Spleen (tissue), 11 donors: ENCODE measurements around the gene MT1X. TPM values are rescaled to one million over a fixed set of nuclear protein-coding genes. Genes with fewer than 3 reads are reported as not detected.
"Not testable (repeated sequence)": the region's sequence is repeated elsewhere in the genome, so short reads cannot be mapped to it uniquely, and the experiment has no call there.

ENCODE experiments used
- DNase-seq: peaks from one replicate; pipeline ENCODE4 v3.0.0-alpha.2; 2020
- H3K27ac ChIP-seq, 8 donors: fragments of 200-600 bp; sonication (generic) in 7 of 8; 1 replicate in 4 of 8; 2 replicates in 4 of 8; pipeline versions ENCODE4 v1.5.0 to v1.8.0; 2016 to 2021; ENCODE audit warnings: inconsistent platforms in 4 of 8, mild to moderate bottlenecking in 4 of 8, moderate library complexity in 1 of 8
- H3K27me3 ChIP-seq, 7 donors: fragments of 200-600 bp; sonication (generic) in 6 of 7; replicated peaks in 1 of 7; 1 replicate in 4 of 7; 2 replicates in 3 of 7; pipeline versions ENCODE4 v1.5.0 to v1.8.0; 2016 to 2021; ENCODE audit warnings: inconsistent platforms in 3 of 7, mild to moderate bottlenecking in 1 of 7
- H3K36me3 ChIP-seq, 6 donors: fragments of 200-600 bp; sonication (generic) in 5 of 6; 1 replicate in 4 of 6; 2 replicates in 2 of 6; pipeline versions ENCODE4 v1.5.0 to v1.8.0; 2016 to 2021; ENCODE audit warnings: inconsistent platforms in 2 of 6
- H3K4me1 ChIP-seq, 6 donors: fragments of 200-600 bp; sonication (generic) in 5 of 6; 1 replicate in 3 of 6; 2 replicates in 3 of 6; pipeline versions ENCODE4 v1.5.0 to v1.8.0; 2016 to 2021; ENCODE audit warnings: inconsistent platforms in 3 of 6
- H3K4me3 ChIP-seq, 8 donors: fragments of 200-600 bp; sonication (generic) in 7 of 8; 1 replicate in 4 of 8; 2 replicates in 4 of 8; pipeline versions ENCODE4 v1.5.0 to v1.8.0; 2016 to 2021; ENCODE audit warnings: inconsistent platforms in 4 of 8, mild to moderate bottlenecking in 4 of 8, moderate library complexity in 2 of 8
- H3K9me3 ChIP-seq, 8 donors: fragments of 200-600 bp; sonication (generic) in 7 of 8; 1 replicate in 4 of 8; 2 replicates in 4 of 8; pipeline versions ENCODE4 v1.5.0 to v1.8.0; 2016 to 2021; ENCODE audit warnings: inconsistent platforms in 4 of 8
- POLR2A ChIP-seq, 3 donors: fragments of 450-650 bp; IDR thresholded peaks; one replicate each; pipeline ENCODE4 v1.5.1; 2017; ENCODE audit warnings: antibody characterized with exemption in 3 of 3, mild to moderate bottlenecking in 1 of 3
- POLR2AphosphoS5 ChIP-seq, 3 donors: sonication (generic); formaldehyde crosslinking; IDR thresholded peaks; one replicate each; pipeline ENCODE4 v1.5.1; 2017; ENCODE audit warnings: antibody characterized with exemption in 3 of 3
- WGBS, 5 donors: extraction: QIAGEN DNeasy Blood & Tissue Kit in 3 of 5; methylation state at CpG; one replicate each; pipeline versions ENCODE4 v1.1.5 to v1.1.7; 2013 to 2018; 5-methylcytosine and 5-hydroxymethylcytosine counted together
- intact Hi-C: fragments of 100-400 bp; cut with DNase I; formaldehyde crosslinking; loops from one replicate; pipeline ENCODE4 v1.15.0; 2023; ENCODE audit warnings: low total_unique reads
- polyA plus RNA-seq, 3 donors: library from polyadenylated mRNA; stranded (reverse); fragments of 200-250 nt; gene quantifications; one replicate each; pipeline ENCODE4 v1.2.1, GENCODE V29; 2013
- total RNA-seq, 7 donors: library from RNA; depleted of rRNA in 3 of 7; stranded (reverse); fragments of >200 nt in 3 of 7; fragmentation: NEBNext Ultra II Directional in 4 of 7; extraction: Animal tissue kit (Norgen Biotek cat#: 25700) in 4 of 7; gene quantifications; one replicate each; pipeline versions ENCODE4 v1.1.0 to v1.2.1, GENCODE V29; 2016 to 2021
- TF ChIP-seq, protein P1 (sequence below), 11 experiments: fragments of 200-600 bp in 7 of 11; fragments of 450-650 bp in 4 of 11; sonication (generic) in 4 of 11; IDR thresholded peaks in 8 of 11; conservative IDR thresholded peaks in 3 of 11; 1 replicate in 7 of 11; 2 replicates in 4 of 11; pipeline versions ENCODE4 v1.4.0 to v1.8.0; 2016 to 2021; ENCODE audit warnings: antibody characterized with exemption in 11 of 11, inconsistent platforms in 4 of 11, mild to moderate bottlenecking in 1 of 11
- donor health status: healthy with polysubstance abuse.
- donor health status: DM: no; HTN: no; CAD: no; lungs with moderate emphysema.
- donor health status: DM: no; HTN: no; CAD: no.
- donor health status: Bipolar disorder and iron deficiency.
- donor health status: healthy.
- donor health status: DM: no; HTN: no; CAD: no.
- donor health status: DM: yes; HTN: yes; CAD: no.

The MT1X gene
- total and polyA plus RNA-seq, 10 donors = 13.0 to 113 (median 28.2) TPM

DNA sequence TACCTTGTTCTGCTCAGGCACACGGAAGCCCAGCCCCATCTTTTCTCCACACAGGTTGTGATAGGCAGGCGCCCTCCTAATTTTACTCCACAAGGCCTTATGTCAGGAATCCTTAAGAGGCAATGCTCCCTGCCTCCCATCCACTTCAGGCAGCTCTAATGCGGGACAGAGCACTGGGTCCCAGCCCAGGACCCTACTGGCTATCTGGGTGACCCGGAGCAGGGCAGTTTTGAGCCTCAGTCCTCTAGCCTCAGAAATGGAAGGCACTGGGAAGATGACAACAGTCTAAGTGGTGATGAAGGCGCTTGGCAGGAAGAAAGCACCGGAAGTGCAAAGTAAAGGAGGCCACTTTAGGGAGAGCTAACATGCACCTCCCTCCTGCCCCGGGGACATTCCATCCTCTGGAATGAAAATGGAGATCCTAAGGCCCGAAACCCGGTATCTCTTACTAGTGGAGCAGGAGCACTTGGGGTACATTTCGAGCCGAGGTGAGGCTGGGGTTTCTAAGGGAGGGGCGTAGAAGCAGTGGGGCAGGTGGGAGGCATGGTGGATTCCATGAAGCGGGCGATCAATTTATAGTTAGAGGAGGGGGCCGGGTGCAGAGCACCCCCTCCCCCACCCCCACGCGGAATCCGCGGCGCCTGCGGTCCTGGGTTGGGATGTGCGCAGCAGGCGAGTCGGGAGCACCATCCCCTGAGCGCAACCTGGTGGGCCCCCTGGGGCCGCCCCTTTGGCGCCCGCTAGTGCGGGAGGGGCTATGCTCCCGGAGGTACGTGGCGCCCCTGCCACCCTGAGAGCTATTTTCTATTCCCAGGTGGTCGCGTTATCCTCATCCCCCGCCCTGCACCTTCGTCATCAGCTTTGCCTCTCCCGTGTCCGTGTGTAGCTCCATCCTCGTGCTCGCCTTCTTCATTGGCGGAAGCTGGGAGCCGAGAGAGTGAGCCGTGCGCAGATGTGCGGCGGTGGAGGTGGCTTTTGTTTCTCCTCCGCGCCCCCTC lies 19.6 kb upstream of the MT1X start:
- H3K4me3 ChIP-seq = peak overlapping the region in 7 of 8 donors; percentile 22 to 66 (median 34)

DNA sequence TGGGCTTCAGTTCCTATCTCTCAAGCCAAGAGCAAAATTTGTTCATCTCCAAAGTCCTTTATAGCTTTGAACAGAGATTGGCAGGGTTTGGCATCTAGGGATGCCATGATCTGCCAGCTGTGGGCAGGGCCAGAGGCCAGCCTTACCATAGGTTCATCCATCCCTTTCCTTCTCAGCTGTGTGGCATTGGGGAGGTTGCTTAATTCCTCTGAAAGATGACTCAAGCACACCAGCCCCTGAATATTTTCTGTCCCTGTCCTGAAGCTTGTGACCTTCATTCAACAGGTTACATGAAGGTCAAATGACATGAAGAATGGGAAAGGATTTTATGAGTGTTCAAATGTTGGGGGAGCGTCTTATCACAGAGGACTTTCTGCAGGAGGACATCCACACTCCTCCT lies 17.8 kb upstream of the MT1X start:
- H3K36me3 ChIP-seq = no peaks in the 10 kb centered on the region
- TF ChIP-seq POLR2AphosphoS5 (IDR thresholded peaks at IDR 0.05) (no peak), POLR2A (IDR thresholded peaks at IDR 0.05) (no peak)
- TF ChIP-seq, protein P1, sequence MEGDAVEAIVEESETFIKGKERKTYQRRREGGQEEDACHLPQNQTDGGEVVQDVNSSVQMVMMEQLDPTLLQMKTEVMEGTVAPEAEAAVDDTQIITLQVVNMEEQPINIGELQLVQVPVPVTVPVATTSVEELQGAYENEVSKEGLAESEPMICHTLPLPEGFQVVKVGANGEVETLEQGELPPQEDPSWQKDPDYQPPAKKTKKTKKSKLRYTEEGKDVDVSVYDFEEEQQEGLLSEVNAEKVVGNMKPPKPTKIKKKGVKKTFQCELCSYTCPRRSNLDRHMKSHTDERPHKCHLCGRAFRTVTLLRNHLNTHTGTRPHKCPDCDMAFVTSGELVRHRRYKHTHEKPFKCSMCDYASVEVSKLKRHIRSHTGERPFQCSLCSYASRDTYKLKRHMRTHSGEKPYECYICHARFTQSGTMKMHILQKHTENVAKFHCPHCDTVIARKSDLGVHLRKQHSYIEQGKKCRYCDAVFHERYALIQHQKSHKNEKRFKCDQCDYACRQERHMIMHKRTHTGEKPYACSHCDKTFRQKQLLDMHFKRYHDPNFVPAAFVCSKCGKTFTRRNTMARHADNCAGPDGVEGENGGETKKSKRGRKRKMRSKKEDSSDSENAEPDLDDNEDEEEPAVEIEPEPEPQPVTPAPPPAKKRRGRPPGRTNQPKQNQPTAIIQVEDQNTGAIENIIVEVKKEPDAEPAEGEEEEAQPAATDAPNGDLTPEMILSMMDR (IDR thresholded peaks at IDR 0.05 in 8 of 11, conservative IDR thresholded peaks at IDR 0.05 in 3 of 11) = no peak
- H3K9me3 ChIP-seq = no peaks in the 10 kb centered on the region
- no peak overlapping the region for H3K27ac ChIP-seq
- WGBS, 5 donors = 86 to 100% (median 97%) methylated on average over 1 of the region's 1 CpG
- DNase-seq = no peak
- H3K4me3 ChIP-seq = no peak overlapping the region
- H3K27me3 ChIP-seq = peaks cover 0 to 77% (median 40%) of the 10 kb centered on the region in 7 donors
- peaks cover 3 to 31% (median 14%) of the 10 kb centered on the region in 6 donors for H3K4me1 ChIP-seq
- intact Hi-C loops = no loop called here

More for the DNA sequence above, 19.6 kb upstream of the MT1X start:
- no peaks in the 10 kb centered on the region for H3K9me3 ChIP-seq
- H3K36me3 ChIP-seq = no peaks in the 10 kb centered on the region
- TF ChIP-seq, protein P1 (IDR thresholded peaks at IDR 0.05 in 8 of 11, conservative IDR thresholded peaks at IDR 0.05 in 3 of 11) = no peak
- peak in 1 of 3 donors; percentile 29 for TF ChIP-seq POLR2AphosphoS5 (IDR thresholded peaks at IDR 0.05)
- H3K27ac ChIP-seq = peak overlapping the region in 5 of 8 donors; percentile 31 to 53 (median 50)
- WGBS, 5 donors = 11 to 13% (median 12%) methylated on average over 36 to 48 of the region's 48 CpGs
- peaks cover 0 to 74% (median 22%) of the 10 kb centered on the region in 7 donors for H3K27me3 ChIP-seq
- DNase-seq = no peak
- intact Hi-C loops = no loop called here
- H3K4me1 ChIP-seq = peaks cover 0 to 35% (median 19%) of the 10 kb centered on the region in 6 donors

DNA sequence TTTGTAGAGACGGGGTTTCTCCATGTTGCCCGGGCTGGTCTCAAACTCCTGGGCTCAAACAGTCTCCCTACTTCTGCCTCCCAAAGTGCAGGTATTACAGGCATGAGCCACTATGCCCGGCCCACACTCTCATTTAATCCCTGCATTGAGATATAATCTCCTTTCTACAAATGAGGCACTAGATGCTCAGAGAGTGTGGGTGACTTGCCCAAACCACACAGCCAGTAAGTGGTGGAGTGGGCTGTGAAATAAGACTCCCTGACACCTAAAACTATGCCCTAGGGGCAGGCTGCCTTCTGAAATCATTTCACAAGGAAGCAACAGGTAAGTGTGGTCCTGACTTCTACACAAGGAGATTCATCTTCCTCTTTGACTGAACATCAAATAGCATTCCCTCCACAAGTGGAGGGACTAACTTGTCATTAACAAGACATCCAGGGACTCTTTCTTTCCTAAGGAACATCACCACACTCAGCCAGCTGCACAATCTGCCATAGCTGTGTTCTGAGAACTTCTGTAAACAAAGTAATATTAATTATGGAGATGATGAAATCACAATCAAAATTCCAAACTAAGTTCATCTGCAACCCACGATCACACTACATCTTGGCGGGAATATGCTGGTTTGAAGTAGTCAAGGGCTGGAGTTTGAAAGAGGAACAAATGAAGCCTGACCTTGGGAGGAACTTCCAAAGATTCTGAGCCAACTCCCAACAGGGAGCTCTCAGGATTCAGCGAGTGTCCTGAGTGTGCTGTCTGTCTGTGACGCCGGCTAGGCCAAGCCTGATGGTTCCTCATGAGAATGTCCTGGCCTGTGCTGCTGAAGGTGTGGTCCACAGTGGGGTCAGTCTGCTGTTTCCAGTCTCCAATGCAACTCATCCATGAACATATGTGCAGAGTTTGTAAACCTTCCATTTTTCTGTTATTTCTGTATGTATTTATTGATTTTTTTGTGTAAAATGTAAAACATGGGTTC lies 16.7 kb upstream of the MT1X start:
- peaks cover 3 to 40% (median 21%) of the 10 kb centered on the region in 6 donors for H3K4me1 ChIP-seq
- H3K27me3 ChIP-seq = peaks cover 0 to 88% (median 51%) of the 10 kb centered on the region in 7 donors
- H3K9me3 ChIP-seq, DNase-seq, intact Hi-C loops, H3K4me3 ChIP-seq, H3K36me3 ChIP-seq, H3K27ac ChIP-seq: not testable (repeated sequence)
- WGBS, 5 donors = 69 to 80% (median 73%) methylated on average over 8 of the region's 8 CpGs
